Adrenal gland (tissue), 12 donors: ENCODE results near the gene TASOR2. TPM values are rescaled to one million over a fixed set of nuclear protein-coding genes. Genes with fewer than 3 reads are reported as not detected.

Experiments
- DNase-seq, 7 donors: peaks; one replicate each; pipeline ENCODE4 v3.0.0-alpha.2; 2019 to 2020
- H3K27ac ChIP-seq, 5 donors: fragments of 200-600 bp; sonication (generic) in 4 of 5; 1 replicate in 3 of 5; 2 replicates in 2 of 5; pipeline versions ENCODE4 v1.5.1 to v1.8.0; 2016 to 2020; ENCODE audit warnings: mild to moderate bottlenecking in 1 of 5
- H3K27me3 ChIP-seq: fragments of 200-600 bp; 2 replicates; pipeline ENCODE4 v1.8.0; 2021
- H3K36me3 ChIP-seq, 2 donors: fragments of 200-600 bp; replicated peaks in 1 of 2; 1 replicate in 1 of 2; 2 replicates in 1 of 2; pipeline versions ENCODE4 v1.5.1 to v1.8.0; 2018 to 2022
- H3K4me1 ChIP-seq, 2 donors: fragments of 200-600 bp; replicated peaks in 1 of 2; 1 replicate in 1 of 2; 2 replicates in 1 of 2; pipeline versions ENCODE4 v1.5.1 to v1.8.0; 2018 to 2021
- H3K4me3 ChIP-seq, 4 donors: fragments of 200-600 bp; sonication (generic) in 3 of 4; one replicate each; pipeline ENCODE4 v1.5.1; 2016 to 2018
- H3K9me3 ChIP-seq, 3 donors: fragments of 200-600 bp; sonication (generic) in 1 of 3; replicated peaks in 1 of 3; 1 replicate in 2 of 3; 2 replicates in 1 of 3; pipeline versions ENCODE4 v1.5.1 to v1.8.0; 2016 to 2021
- CTCF ChIP-seq, 6 experiments: fragments of 450-650 bp in 4 of 6; fragments of 200-600 bp in 2 of 6; sonication (generic) in 1 of 6; IDR thresholded peaks; 1 replicate in 5 of 6; 2 replicates in 1 of 6; pipeline versions ENCODE4 v1.5.1 to v1.8.0; 2016 to 2021; ENCODE audit warnings: antibody characterized with exemption in 6 of 6, mild to moderate bottlenecking in 2 of 6, moderate library complexity in 1 of 6
- POLR2A ChIP-seq, 2 donors: fragments of 450-650 bp; IDR thresholded peaks; one replicate each; pipeline ENCODE4 v1.6.1; 2017; ENCODE audit warnings: antibody characterized with exemption in 2 of 2, mild to moderate bottlenecking in 2 of 2, moderate library complexity in 1 of 2
- WGBS, 4 donors: extraction: QIAGEN DNeasy Blood & Tissue Kit in 2 of 4; methylation state at CpG; one replicate each; pipeline versions ENCODE4 v1.1.5 to v1.1.7; 2013 to 2017; 5-methylcytosine and 5-hydroxymethylcytosine counted together
- intact Hi-C, 2 donors: fragments of 100-400 bp; cut with DNase I; formaldehyde crosslinking; loops; one replicate each; pipeline versions ENCODE4 v1.14.1 to v1.15.0; 2022 to 2023
- polyA plus RNA-seq, 3 donors: library from polyadenylated mRNA; stranded (reverse); fragments of 200-250 nt in 2 of 3; fragments of 350-450 nt in 1 of 3; fragmentation: Illumina TruSeq in 1 of 3; extraction: RNeasy Lipid Tissue Mini Kit (QIAGEN cat#74804) in 1 of 3; gene quantifications; one replicate each; pipeline ENCODE4 v1.2.3, GENCODE V29; 2013 to 2014
- total RNA-seq, 9 donors: library from RNA; depleted of rRNA in 4 of 9; stranded (reverse); fragments of >200 nt in 4 of 9; fragments of 120-200 nt in 1 of 9; fragmentation: NEBNext Ultra II Directional in 1 of 9; extraction: Animal tissue kit (Norgen Biotek cat#: 25700) in 1 of 9; gene quantifications; one replicate each; pipeline versions ENCODE4 v1.1.0 to v1.2.4, GENCODE V29; 2013 to 2023
- donor health status: healthy with polysubstance abuse.
- donor health status: Bipolar disorder and iron deficiency.
- donor health status: DM: yes; HTN: yes; CAD: no.
- donor health status: DM: no; HTN: no; CAD: no.
- donor health status: DM: no; HTN: no; CAD: no.
- donor health status: DM: yes; HTN: yes; CAD: no.

The TASOR2 gene
- total and polyA plus RNA-seq, 12 donors: 15.4 to 182 (median 51.1) TPM

GRCh38 chr10:5711642-5712041 lies 27.0 kb downstream of the TASOR2 start:
- no peaks in the 10 kb centered on the region for H3K9me3 ChIP-seq
- intact Hi-C loops: no loop called here
- peak overlapping the region in 1 of 5 donors; percentile 17 for H3K27ac ChIP-seq
- no peaks in the 10 kb centered on the region for H3K36me3 ChIP-seq
- 64 to 69% (median 66%) methylated on average over 4 of the region's 4 CpGs for WGBS, 4 donors
- peaks cover 0 to 32% of the 10 kb centered on the region in 2 donors for H3K4me1 ChIP-seq
- no peaks in the 10 kb centered on the region for H3K27me3 ChIP-seq
- TF ChIP-seq POLR2A (IDR thresholded peaks at IDR 0.05) (no peak), CTCF (IDR thresholded peaks at IDR 0.05) (no peak)
- H3K4me3 ChIP-seq: peak overlapping the region in 1 of 4 donors; percentile 32
- DNase-seq: no peak

DNA sequence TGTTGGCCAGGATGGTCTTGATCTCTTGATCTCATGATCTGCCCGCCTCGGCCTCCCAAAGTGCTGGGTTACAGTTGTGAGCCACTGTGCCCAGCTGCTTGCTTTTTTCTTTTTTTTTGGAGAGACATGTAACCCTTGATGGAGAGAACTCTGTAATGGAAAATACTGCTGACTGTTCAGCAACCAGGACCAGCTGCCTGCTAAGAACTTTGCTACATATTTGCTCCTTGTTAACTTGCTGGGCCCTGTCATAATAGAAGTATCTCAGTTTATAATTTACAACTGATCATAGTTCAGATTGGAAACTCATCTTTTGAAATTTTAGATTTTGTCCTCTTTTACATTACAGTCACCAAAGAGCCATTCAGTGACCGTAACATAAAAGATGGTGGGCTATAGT lies 34.9 kb downstream of the TASOR2 start:
- no peak for DNase-seq
- Histone ChIP-seq H3K27me3 (no peaks in the 10 kb centered on the region), H3K4me3 (no peak overlapping the region), H3K36me3 (no peaks in the 10 kb centered on the region), H3K27ac (no peak overlapping the region), H3K4me1 (no peaks in the 10 kb centered on the region), H3K9me3 (no peaks in the 10 kb centered on the region)
- WGBS, 4 donors: 89 to 98% (median 93%) methylated on average over 3 of the region's 3 CpGs
- intact Hi-C loops: no loop called here
- no peak for TF ChIP-seq POLR2A (IDR thresholded peaks at IDR 0.05)
- no peak for TF ChIP-seq CTCF (IDR thresholded peaks at IDR 0.05)

GRCh38 chr10:5720182-5720581 lies 35.5 kb downstream of the TASOR2 start:
- Histone ChIP-seq H3K27ac (no peak overlapping the region), H3K9me3 (no peaks in the 10 kb centered on the region), H3K27me3 (no peaks in the 10 kb centered on the region), H3K4me1 (no peaks in the 10 kb centered on the region), H3K4me3 (no peak overlapping the region), H3K36me3 (no peaks in the 10 kb centered on the region)
- DNase-seq: no peak
- TF ChIP-seq CTCF (IDR thresholded peaks at IDR 0.05) (no peak), POLR2A (IDR thresholded peaks at IDR 0.05) (no peak)
- intact Hi-C loops: no loop called here
- 96 to 97% (median 96%) methylated on average over 7 of the region's 7 CpGs for WGBS, 4 donors

- Histone ChIP-seq H3K4me1 (no peaks in the 10 kb centered on the region), H3K36me3 (peaks cover 0 to 9% of the 10 kb centered on the region in 2 donors), H3K27me3 (no peaks in the 10 kb centered on the region), H3K9me3 (no peaks in the 10 kb centered on the region), H3K4me3 (no peak overlapping the region), H3K27ac (no peak overlapping the region)
- intact Hi-C loops: no loop called here
- no peak for DNase-seq
- TF ChIP-seq CTCF (IDR thresholded peaks at IDR 0.05): no peak
- no peak for TF ChIP-seq POLR2A (IDR thresholded peaks at IDR 0.05)
- WGBS, 4 donors: 77 to 86% (median 85%) methylated on average over 2 of the region's 2 CpGs
Measured at GRCh38 chr10:5723692-5724091, 39.1 kb downstream of the TASOR2 start.
